C4-2B (cell line): ENCODE measurements around the gene SEMA5A.
"Not testable (repeated sequence)": the region's sequence is repeated elsewhere in the genome, so short reads cannot be mapped to it uniquely, and the experiment has no call there.

Experiments
- H3K27ac ChIP-seq: fragments of 450-650 bp; 2 replicates; pipeline ENCODE4 v1.5.1; 2017
- CTCF ChIP-seq: fragments of 450-650 bp; conservative IDR thresholded peaks from 2 replicates; pipeline ENCODE4 v1.5.1; 2017; ENCODE audit warnings: mild to moderate bottlenecking
- ZFX ChIP-seq: fragments of 450-650 bp; IDR thresholded peaks from 2 replicates; pipeline ENCODE4 v1.6.1; 2017

SEMA5A gene

DNA sequence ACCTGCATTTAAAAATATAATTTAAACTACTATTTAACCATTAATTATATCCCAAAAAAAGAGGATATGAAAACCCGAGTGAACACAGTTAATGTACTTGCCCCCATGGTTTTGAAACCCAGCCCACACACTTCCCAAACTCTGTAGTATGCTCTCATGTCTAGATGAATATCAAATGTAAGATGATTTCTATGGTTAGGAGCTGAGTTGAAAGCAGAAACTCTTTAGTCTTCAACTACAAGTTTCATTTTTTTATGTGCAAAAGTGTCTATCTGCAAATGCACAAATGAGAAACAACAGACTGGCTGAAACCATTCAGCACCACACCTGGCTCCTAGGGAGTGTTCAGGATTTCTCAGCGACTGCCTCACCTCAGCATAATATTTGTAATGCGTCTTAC, 183.3 kb downstream of the SEMA5A start:
- TF ChIP-seq ZFX, result no peak
- no peak for TF ChIP-seq CTCF
- H3K27ac ChIP-seq, result no peak overlapping the region

DNA sequence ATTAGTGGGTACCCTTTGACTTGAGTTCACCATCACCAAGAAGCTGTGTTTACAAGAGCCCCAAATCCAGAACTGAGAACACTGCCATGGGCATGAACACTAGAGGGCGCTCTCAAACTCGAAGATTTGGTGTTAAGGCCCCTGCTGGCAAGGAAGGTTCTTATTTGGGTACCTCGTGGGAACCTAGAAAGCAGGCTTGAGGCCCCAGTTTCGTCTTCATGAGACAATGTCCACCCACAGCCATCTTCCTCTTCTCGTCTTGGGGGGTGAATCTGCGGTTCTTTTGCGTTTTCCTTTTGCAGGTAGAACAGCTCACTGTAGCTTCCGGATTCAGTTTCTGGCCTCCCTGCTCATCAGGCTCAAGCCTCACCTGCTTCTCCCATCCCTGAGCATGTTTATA, 184.0 kb downstream of the SEMA5A start:
- TF ChIP-seq ZFX, result no peak
- peak; percentile 90 for TF ChIP-seq CTCF
- no peak overlapping the region for H3K27ac ChIP-seq

GRCh38 chr5:9358961-9359685, 186.8 kb downstream of the SEMA5A start:
- no peak for TF ChIP-seq ZFX
- no peak for TF ChIP-seq CTCF
- H3K27ac ChIP-seq, result no peak overlapping the region

- no peak for TF ChIP-seq CTCF
- TF ChIP-seq ZFX, result no peak
- no peak overlapping the region for H3K27ac ChIP-seq
Observed at GRCh38 chr5:9356351-9356825, 189.5 kb downstream of the SEMA5A start.

- no peak for TF ChIP-seq ZFX
- no peak for TF ChIP-seq CTCF
Observed at GRCh38 chr5:9354336-9355081, 191.4 kb downstream of the SEMA5A start.

DNA sequence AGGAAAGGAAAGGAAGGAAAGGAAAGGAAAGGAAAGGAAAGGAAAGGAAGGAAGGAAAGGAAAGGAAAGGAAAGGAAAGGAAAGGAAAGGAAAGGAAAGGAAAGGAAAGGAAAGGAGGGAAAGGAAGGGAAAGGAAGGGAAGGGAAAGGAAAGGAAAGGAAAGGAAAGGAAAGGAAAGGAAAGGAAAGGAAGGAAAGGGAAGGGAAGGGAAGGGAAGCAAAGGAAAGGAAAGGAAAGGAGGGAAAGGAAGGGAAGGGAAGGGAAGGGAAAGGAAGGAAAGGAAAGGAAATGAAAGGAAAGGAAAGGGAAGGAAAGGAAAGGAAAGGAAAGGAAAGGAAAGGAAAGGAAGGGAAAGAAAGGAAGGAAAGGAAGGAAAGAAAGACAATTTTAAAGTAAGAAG, 192.8 kb downstream of the SEMA5A start:
- not testable (repeated sequence) for H3K27ac ChIP-seq

More at GRCh38 chr5:9354336-9355081, 191.4 kb downstream of the SEMA5A start:
- H3K27ac ChIP-seq, result no peak overlapping the region

DNA sequence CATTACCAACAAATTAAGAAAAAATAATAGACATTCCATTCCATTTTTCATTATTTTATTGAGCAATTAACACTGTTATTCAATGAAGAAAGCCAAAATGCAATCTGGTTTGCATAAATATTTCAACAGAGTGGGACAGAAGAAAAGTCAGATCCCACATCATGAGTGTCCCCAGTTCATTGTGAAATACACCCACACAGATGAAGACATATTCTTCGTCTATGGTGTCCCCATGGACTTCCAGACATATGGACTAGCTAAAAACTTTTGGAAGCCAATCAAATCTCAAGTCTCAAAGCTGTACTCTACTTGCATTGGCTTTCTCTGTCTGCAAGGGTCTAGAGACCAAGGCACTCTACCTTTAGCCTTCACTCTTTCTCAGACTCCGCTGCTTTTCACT, 194.3 kb downstream of the SEMA5A start:
- H3K27ac ChIP-seq, result no peak overlapping the region

More for the DNA sequence above, 194.3 kb downstream of the SEMA5A start:
- no peak for TF ChIP-seq CTCF
- TF ChIP-seq ZFX, result no peak
